Measurements from ENCODE around the gene MED15.

DNA sequence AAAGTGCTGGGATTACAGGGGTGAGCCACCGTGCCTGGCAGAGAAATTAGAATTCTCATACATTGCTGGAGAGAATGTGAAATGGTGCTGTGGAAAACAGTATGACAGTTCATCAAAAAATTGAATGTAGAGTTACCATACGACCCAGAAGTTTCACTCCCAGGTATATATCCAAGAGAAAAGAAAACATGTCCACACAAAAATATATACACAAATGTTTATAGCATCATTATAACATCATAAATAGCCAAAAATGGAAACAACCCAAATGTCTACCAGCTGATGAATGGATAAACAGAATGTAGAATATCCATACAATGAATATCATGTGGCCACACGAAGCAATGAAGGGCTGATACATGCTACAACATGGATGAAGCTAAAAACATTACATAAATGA is 34.6 kb downstream of the MED15 start:
- TF ChIP-seq POLR2A (IDR thresholded peaks at IDR 0.05; ENCODE audit: low read depth, low read length) (no peak), POLR2AphosphoS5 (IDR thresholded peaks at IDR 0.05; ENCODE audit: low read depth, low read length) (no peak), TAF1 (IDR thresholded peaks at IDR 0.05; ENCODE audit: low read depth, low read length) (no peak), POU2F2 (IDR thresholded peaks at IDR 0.05; ENCODE audit: low read depth, low read length) (no peak), SPI1 (IDR thresholded peaks at IDR 0.05; ENCODE audit: low read depth, low read length) (no peak)
